H9 (cell line): ENCODE results near the gene EPHA1. TPM values are rescaled to one million over a fixed set of nuclear protein-coding genes. Genes with fewer than 3 reads are reported as not detected.

Source experiments
- DNase-seq: peaks from one replicate; pipeline ENCODE4 v3.0.0-alpha.2; 2017
- H2AFZ ChIP-seq: one replicate; pipeline ENCODE4 v1.6.1; 2013; ENCODE audit warnings: mild to moderate bottlenecking, low read length, control low read depth, moderate library complexity
- H2AK5ac ChIP-seq: 2 replicates; pipeline ENCODE4 v1.6.1; 2013; ENCODE audit warnings: low read length, control low read depth, mixed read lengths; ENCODE audit not compliant: insufficient read length
- H2BK120ac ChIP-seq: one replicate; pipeline ENCODE4 v1.6.1; 2013; ENCODE audit warnings: low read depth, mild to moderate bottlenecking, low read length, control low read depth, inconsistent platforms; ENCODE audit not compliant: poor library complexity, severe bottlenecking
- H2BK12ac ChIP-seq: 2 replicates; pipeline ENCODE4 v1.6.1; 2013; ENCODE audit warnings: low read length, control low read depth, mixed read lengths, low read depth; ENCODE audit not compliant: insufficient read length
- H2BK15ac ChIP-seq: 2 replicates; pipeline ENCODE4 v1.6.1; 2013; ENCODE audit warnings: low read depth, low read length, control low read depth
- H2BK20ac ChIP-seq: one replicate; pipeline ENCODE4 v1.6.1; 2013; ENCODE audit warnings: low read depth, mild to moderate bottlenecking, low read length, control low read depth, inconsistent platforms; ENCODE audit not compliant: poor library complexity, severe bottlenecking
- H2BK5ac ChIP-seq: 2 replicates; pipeline ENCODE4 v1.6.1; 2013; ENCODE audit warnings: low read length, control low read depth, mixed read lengths; ENCODE audit not compliant: insufficient read length
- H3K14ac ChIP-seq: 2 replicates; pipeline ENCODE4 v1.6.1; 2013; ENCODE audit warnings: low read length, control low read depth; ENCODE audit not compliant: insufficient read depth
- H3K18ac ChIP-seq: 2 replicates; pipeline ENCODE4 v1.6.1; 2013; ENCODE audit warnings: low read depth, mild to moderate bottlenecking, mixed read lengths, low read length, control low read depth; ENCODE audit not compliant: insufficient read length
- H3K23ac ChIP-seq: 2 replicates; pipeline ENCODE4 v1.6.1; 2013; ENCODE audit warnings: low read length, control low read depth, mixed read lengths, low read depth; ENCODE audit not compliant: insufficient read length
- H3K23me2 ChIP-seq: 2 replicates; pipeline ENCODE4 v1.6.1; 2013; ENCODE audit warnings: low read depth, mild to moderate bottlenecking, mixed read lengths, low read length, control low read depth; ENCODE audit not compliant: insufficient read length, poor library complexity, severe bottlenecking
- H3K27ac ChIP-seq: 2 replicates; pipeline ENCODE4 v1.5.1; 2013; ENCODE audit warnings: low read length, control low read depth, mixed read lengths, low read depth; ENCODE audit not compliant: insufficient read length
- H3K27me3 ChIP-seq: 2 replicates; pipeline ENCODE4 v1.6.1; 2013; ENCODE audit warnings: low read length, control low read depth, inconsistent platforms; ENCODE audit not compliant: insufficient read depth
- H3K4ac ChIP-seq: 2 replicates; pipeline ENCODE4 v1.6.1; 2013; ENCODE audit warnings: low read depth, mild to moderate bottlenecking, control low read depth, inconsistent platforms, low read length, moderate library complexity
- H3K4me1 ChIP-seq: 2 replicates; pipeline ENCODE4 v1.6.1; 2013; ENCODE audit warnings: low read length, control low read depth, inconsistent platforms; ENCODE audit not compliant: insufficient read depth
- H3K4me2 ChIP-seq: 2 replicates; pipeline ENCODE4 v1.6.1; 2013; ENCODE audit warnings: low read length, control low read depth, mixed read lengths; ENCODE audit not compliant: insufficient read length, insufficient read depth
- H3K56ac ChIP-seq: 2 replicates; pipeline ENCODE4 v1.6.1; 2013; ENCODE audit warnings: low read depth, mild to moderate bottlenecking, mixed read lengths, low read length, control low read depth; ENCODE audit not compliant: insufficient read length
- H3K79me1 ChIP-seq: 2 replicates; pipeline ENCODE4 v1.6.1; 2013; ENCODE audit warnings: low read depth, mild to moderate bottlenecking, moderate library complexity, low read length, control low read depth, inconsistent platforms; ENCODE audit not compliant: insufficient read depth, poor library complexity, severe bottlenecking
- H3K79me2 ChIP-seq: 2 replicates; pipeline ENCODE4 v1.6.1; 2013; ENCODE audit warnings: low read length, control low read depth, inconsistent platforms; ENCODE audit not compliant: insufficient read depth
- H3K9ac ChIP-seq: 2 replicates; pipeline ENCODE4 v1.6.1; 2013; ENCODE audit warnings: low read length, control low read depth, mixed read lengths; ENCODE audit not compliant: insufficient read length; ENCODE audit errors: extremely low read depth
- H3K9me3 ChIP-seq: one replicate; pipeline ENCODE4 v1.6.1; 2013; ENCODE audit warnings: low read depth, low read length, inconsistent platforms; ENCODE audit not compliant: control insufficient read depth
- H3T11ph ChIP-seq: one replicate; pipeline ENCODE4 v1.6.1; 2013; ENCODE audit warnings: mild to moderate bottlenecking, low read length, control low read depth, inconsistent platforms
- H4K20me1 ChIP-seq: one replicate; pipeline ENCODE4 v1.6.1; 2013; ENCODE audit not compliant: control insufficient read depth, insufficient read length, insufficient read depth
- H4K5ac ChIP-seq: 2 replicates; pipeline ENCODE4 v1.6.1; 2013; ENCODE audit warnings: low read depth, mild to moderate bottlenecking, mixed read lengths, low read length, control low read depth; ENCODE audit not compliant: insufficient read length
- H4K8ac ChIP-seq: replicated peaks from 2 replicates; pipeline ENCODE4 v1.6.1; 2013; ENCODE audit warnings: low read length, control low read depth, mixed read lengths, low read depth; ENCODE audit not compliant: insufficient read length
- H4K91ac ChIP-seq: 2 replicates; pipeline ENCODE4 v1.6.1; 2013; ENCODE audit warnings: low read depth, mild to moderate bottlenecking, moderate library complexity, mixed read lengths, low read length, control low read depth; ENCODE audit not compliant: insufficient read length
- H3K27ac Mint-ChIP-seq, 3 experiments: 2 replicates in 2 of 3; 3 replicates in 1 of 3; pipeline ENCODE4 v1.8.0; 2020 to 2021; ENCODE audit warnings: mixed read lengths in 3 of 3, mild to moderate bottlenecking in 1 of 3, moderate library complexity in 1 of 3
- H3K27me3 Mint-ChIP-seq: 2 replicates; pipeline ENCODE4 v1.8.0; 2021; ENCODE audit warnings: low read depth, mild to moderate bottlenecking, moderate library complexity, mixed read lengths
- H3K36me3 Mint-ChIP-seq, 3 experiments: 2 replicates in 2 of 3; 3 replicates in 1 of 3; pipeline ENCODE4 v1.8.0; 2020 to 2021; ENCODE audit warnings: low read depth in 3 of 3, mixed read lengths in 3 of 3; ENCODE audit not compliant: insufficient read depth in 1 of 3
- H3K4me1 Mint-ChIP-seq, 2 experiments: 2 replicates each; pipeline ENCODE4 v1.8.0; 2020; ENCODE audit warnings: mixed read lengths in 2 of 2
- H3K4me3 Mint-ChIP-seq, 2 experiments: 2 replicates in 1 of 2; 3 replicates in 1 of 2; pipeline ENCODE4 v1.8.0; 2020 to 2021; ENCODE audit warnings: mild to moderate bottlenecking in 2 of 2, mixed read lengths in 2 of 2, moderate library complexity in 1 of 2
- H3K9me3 Mint-ChIP-seq, 2 experiments: 2 replicates in 1 of 2; 3 replicates in 1 of 2; pipeline ENCODE4 v1.8.0; 2020; ENCODE audit warnings: mild to moderate bottlenecking in 2 of 2, mixed read lengths in 2 of 2, moderate library complexity in 1 of 2
- CTCF ChIP-seq: fragments of 200-600 bp; sonication (generic); conservative IDR thresholded peaks from 3 replicates; pipeline ENCODE4 v1.8.0; 2021; ENCODE audit warnings: antibody characterized with exemption, mild to moderate bottlenecking
- WGBS: extraction: QIAGEN DNeasy Blood & Tissue Kit; methylation state at CpG from one replicate; pipeline ENCODE4 v1.1.7; 2013; ENCODE audit warnings: missing lambda C conversion rate, low lambda C conversion rate, mixed read lengths; ENCODE audit not compliant: insufficient read length; ENCODE audit errors: extremely low coverage; 5-methylcytosine and 5-hydroxymethylcytosine counted together
- total RNA-seq: library from RNA; stranded (reverse); gene quantifications from 2 replicates; pipeline ENCODE4 v1.2.1, GENCODE V29; 2021

The EPHA1 gene
- total RNA-seq, 1 experiment from 2014 or later: 109 TPM

- Histone ChIP-seq H3K27ac (no peak overlapping the region), H3K4me1 (no peaks in the 10 kb centered on the region), H2BK120ac (no peak overlapping the region), H2AFZ (no peak overlapping the region), H2AK5ac (no peak overlapping the region), H4K8ac (no peak overlapping the region), H2BK12ac (no peak overlapping the region), H3K4me2 (no peak overlapping the region), H3K14ac (no peak overlapping the region; the same call in 1 of the 2 replicates), H4K20me1 (no peaks in the 10 kb centered on the region), H3K4ac (no peak overlapping the region), H3K56ac (no peak overlapping the region), H3K23me2 (no peaks in the 10 kb centered on the region), H4K5ac (no peak overlapping the region), H3K9ac (no peak overlapping the region), H4K91ac (no peak overlapping the region), H3K27me3 (no peaks in the 10 kb centered on the region), H3K79me1 (no peaks in the 10 kb centered on the region), H3K23ac (no peak overlapping the region), H2BK15ac (no peak overlapping the region), H3K9me3 (no peaks in the 10 kb centered on the region), H2BK5ac (no peak overlapping the region), H3K18ac (no peak overlapping the region), H3T11ph (no peak overlapping the region), H3K79me2 (no peaks in the 10 kb centered on the region), H2BK20ac (no peak overlapping the region)
- TF ChIP-seq CTCF: peak; percentile 38; the same call in 2 of the 3 replicates
- Mint-ChIP-seq H3K9me3 (no peaks in the 10 kb centered on the region), H3K4me1 (peaks cover 22 to 27% of the 10 kb centered on the region in 2 experiments), H3K27me3 (peaks cover 9% of the 10 kb centered on the region), H3K4me3 (no peak overlapping the region), H3K36me3 (peaks cover 30 to 64% (median 46%) of the 10 kb centered on the region in 3 experiments), H3K27ac (peak overlapping the region; percentile 28 to 91 (median 44); a peak in 3 of 7 replicates)
- DNase-seq: no peak
- no CpG with 5 or more reads among the region's 16 CpGs for WGBS
Observed at GRCh38 chr7:143355450-143356385, 52.9 kb downstream of the EPHA1 start.
